Stimulated activated CD4-positive, alpha-beta T cell treated with anti-CD3 and anti-CD28 coated beads, Interleukin-4, amount 100 ng/mL, for 24 hours (primary cell): ENCODE results near the gene IKZF1.
A peak's percentile ranks its signal among the peaks of the same experiment; 100 is the strongest.

Experiments used
- DNase-seq: peaks from one replicate; pipeline ENCODE4 v3.0.0-alpha.2; 2020

Gene IKZF1

GRCh38 chr7:50309721-50310120 lies 5.2 kb downstream of the IKZF1 start:
- no peak for DNase-seq

DNA sequence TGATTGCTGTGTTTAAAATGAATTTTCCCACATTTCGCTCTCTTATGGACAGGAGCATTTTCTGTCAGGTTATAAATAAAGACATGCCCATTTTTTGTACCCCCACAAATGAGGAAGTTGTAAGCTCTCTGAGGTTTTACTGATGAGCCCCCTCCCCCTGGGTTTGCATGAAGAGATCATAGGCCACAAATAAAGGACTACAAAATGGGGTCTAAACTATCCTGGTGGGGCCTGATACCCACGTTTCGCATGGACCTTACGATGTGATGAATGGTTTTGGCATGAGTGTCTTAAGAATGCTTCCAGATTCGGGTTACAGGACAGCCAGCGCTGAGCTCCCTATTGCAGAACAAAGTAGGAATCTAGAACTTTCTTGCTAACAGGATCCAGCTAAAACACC lies 5.8 kb downstream of the IKZF1 start:
- no peak for DNase-seq

DNA sequence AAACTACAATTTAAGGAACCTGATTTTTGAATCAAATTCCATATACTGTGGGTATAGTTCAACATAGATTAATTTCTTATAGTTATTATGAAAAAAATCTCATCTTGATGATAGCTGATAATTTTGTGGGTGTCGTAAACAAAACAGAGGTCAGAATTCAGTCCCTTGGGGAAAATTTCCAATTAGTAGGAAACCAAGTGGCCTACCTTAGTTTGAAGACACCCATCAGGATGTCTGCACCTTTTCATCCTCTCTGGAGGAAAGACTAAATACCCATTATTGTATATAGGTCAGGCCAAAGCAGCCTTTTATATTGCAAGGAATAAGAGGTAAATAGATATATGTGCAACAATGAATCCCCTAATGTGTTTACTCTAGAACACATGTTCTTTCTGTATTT lies 6.4 kb downstream of the IKZF1 start:
- DNase-seq, result no peak

DNA sequence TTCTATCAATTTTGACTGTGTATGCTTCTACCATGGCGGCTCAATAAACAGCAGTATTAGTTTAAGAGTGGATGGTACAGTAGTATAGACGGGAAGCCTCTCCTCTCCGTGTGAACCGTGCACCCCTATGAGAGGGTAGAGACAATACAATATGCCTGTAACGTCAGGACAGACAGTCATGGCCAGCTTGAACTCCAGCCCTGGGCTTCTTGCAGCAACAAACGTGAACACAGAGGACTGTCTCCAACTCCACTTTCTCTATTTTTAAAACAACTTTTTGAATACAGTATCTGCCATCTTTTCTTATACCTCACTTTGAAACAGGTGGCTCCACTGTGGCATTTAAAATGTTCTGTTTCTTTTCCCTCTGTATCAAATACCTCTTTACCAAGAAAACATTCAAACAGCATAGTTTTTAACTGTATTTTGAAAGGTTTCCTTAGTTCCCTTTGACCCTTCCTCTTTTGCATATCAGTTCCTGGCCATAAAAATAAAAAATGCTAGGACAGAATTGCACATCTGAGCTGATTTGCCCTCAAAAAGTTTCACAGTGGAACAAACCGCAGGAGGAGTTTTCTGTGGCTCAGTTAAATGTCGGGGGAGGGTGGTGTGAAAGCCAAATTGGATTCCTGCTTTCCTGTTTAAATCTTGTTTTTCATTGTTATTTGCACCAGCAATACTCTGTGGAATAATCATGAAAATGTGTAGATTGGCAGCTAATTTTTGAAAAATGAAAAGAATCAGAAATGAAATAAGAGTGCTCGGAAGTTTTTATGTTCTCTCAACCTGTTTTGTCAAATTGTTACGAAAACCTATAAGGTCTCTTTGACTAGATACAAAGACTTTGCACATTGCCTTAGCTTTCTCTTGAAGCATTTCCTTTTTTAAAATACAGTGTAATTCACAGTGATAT lies 8.0 kb downstream of the IKZF1 start:
- DNase-seq, result no peak

GRCh38 chr7:50314836-50315592 lies 10.5 kb downstream of the IKZF1 start:
- no peak for DNase-seq

DNA sequence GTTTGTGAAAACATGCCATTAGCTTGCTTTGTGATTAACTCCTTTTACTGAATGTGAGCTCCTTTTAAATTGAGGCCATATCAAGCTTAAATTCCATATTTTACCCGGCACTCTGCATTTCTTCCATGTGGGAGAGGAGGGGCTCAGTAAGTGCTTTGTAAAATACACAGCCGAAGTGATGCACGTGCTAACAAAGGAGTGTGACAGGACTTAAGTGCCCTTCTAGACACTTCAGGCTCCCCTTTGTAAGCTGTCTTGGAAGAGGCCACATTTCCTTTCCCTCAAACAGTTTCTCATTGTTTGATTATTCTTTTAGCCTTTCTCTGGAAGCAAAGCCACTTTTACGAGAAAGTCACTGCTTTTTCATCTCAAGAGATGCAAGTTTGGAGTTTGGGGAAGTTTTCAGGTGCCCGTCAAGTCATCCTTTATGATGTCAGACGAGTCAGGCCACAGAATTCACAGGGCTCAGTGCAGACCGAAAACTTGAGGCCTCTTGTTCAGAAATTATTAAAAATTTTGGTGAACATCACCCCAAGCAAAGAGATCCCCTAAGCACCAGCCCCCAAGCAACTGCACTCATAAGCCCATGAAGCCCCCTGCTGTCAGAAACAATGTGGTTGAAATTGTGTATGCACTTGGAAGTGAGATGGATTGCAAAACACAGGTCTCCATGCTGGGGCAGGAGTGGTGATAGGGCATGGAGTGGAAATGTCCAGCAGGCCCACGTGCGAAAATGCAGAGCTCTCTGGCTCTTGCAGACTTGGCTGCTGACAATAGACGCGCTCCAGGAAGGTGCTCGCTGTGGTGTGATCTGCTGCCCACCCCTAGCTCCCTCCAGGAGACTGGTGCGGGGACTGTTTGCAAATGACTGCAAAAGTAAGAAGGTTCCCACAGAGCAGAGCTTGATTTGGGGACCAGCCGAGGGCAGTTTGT lies 11.5 kb downstream of the IKZF1 start:
- DNase-seq, result no peak

- peak; percentile 59 for DNase-seq
These were observed 12.7 kb downstream of the IKZF1 start for GRCh38 chr7:50317221-50317678.

DNA sequence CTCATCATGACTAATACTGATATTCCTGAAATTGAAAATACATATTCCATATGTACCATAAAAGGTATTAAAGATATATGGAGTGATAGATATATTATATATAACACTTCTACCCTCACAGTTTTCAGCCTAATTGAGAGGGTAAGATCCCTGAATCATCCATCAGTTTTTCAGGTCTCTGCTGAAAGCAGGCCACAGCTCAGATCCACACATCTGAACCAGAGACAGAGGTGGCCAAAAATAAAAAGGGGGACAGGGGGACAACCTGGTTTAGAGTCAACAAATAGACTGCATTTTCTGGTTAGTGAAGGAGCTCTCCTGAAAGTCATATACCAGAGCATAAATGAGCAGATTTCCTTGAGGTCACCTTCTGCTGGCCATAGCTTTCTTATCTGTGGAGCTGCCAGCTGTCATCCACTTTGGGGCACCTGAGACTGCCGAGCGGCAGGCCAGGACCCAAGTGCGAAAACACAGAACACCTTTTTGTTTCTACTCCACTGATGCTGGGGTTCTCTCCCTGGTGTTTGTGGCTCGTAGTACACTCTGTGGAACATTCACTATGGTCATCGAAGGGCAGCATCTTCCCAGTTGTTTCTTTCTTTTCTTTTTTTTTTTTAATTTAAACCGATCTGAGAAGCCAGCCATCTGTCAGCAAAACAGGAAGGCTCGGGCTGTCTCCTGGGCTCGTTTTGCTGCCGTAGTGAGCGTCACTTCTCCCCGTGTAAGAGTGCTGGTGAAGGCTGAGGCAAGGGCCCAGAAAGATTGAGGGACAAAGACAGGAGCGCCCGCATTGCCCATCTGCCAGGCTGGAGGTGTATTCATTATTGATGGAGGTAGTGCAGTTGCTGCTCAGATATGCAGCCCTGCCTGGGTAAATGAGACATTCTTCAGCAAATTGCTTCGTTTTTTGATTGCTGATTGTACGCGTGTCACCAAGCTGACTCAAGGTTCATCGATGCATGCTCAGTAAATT lies 13.5 kb downstream of the IKZF1 start:
- no peak for DNase-seq

DNA sequence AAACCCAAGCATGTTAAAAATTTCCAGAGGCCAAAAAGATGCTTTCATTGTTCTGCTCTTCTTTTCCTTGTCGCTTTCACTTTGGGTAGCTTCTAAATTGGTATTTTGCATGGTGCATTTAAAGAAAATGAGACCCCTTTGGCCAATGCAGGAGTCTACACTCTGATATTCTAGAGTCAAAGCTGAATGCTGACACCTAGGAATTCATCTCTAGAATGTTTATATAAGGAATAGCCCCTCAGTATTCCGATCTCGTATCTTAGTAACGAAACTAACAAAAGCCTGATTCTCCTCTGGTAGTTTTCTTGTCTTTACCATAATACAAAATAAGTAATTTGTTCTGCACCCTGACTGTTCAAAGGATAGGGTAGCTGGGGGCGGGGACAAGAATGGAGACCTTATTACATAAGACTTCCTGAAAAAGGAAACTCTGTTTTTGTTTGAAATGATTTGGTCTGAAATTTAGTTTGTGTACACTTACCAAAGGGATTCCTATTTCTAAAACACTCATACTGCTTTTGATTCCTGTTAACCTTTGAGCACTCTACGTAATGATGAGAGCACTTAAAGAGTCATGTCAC lies 17.1 kb downstream of the IKZF1 start:
- DNase-seq, result no peak

- DNase-seq, result no peak
These were observed 19.6 kb downstream of the IKZF1 start for GRCh38 chr7:50324113-50324512.

GRCh38 chr7:50327443-50327842 lies 22.9 kb downstream of the IKZF1 start:
- no peak for DNase-seq

GRCh38 chr7:50329775-50330174 lies 25.3 kb downstream of the IKZF1 start:
- no peak for DNase-seq

DNA sequence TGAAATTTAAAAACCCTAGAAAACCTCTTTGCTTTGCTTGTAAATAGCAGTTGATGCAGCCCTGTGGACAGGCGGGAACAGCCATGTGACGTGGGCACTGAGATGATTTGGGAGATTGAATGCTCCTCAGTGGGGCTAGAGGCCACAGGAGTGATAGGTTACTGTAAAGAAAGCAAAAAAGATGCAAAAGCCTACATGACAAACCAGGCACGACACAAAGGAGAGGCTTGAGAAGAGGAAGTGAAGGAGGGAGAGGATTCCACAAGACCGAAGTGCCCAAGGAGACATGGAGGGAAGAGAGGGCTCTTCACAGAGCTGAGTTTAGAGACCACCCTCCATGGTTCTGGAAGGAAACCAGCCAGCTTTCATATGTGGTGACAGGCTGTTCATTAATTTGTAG lies 25.7 kb downstream of the IKZF1 start:
- no peak for DNase-seq

DNA sequence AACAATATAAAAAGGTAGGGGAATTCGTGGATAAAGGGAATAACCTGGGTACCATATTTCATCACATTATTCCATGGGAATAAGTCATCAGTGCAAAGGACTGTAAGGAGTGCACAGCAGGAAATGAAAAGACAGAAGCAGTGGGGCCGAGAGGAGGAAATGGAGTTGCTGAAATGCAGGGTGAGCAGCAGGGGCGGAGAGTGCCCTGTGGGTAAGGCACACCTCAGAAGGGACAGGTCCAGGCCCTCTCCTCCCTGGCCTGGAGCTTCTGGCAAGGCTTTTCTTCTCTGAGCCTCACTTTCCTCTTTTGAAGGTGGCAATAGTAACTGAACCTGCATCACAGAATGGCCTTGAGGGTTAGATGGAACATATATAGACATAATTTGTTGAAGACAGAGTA lies 26.2 kb downstream of the IKZF1 start:
- DNase-seq, result no peak

DNA sequence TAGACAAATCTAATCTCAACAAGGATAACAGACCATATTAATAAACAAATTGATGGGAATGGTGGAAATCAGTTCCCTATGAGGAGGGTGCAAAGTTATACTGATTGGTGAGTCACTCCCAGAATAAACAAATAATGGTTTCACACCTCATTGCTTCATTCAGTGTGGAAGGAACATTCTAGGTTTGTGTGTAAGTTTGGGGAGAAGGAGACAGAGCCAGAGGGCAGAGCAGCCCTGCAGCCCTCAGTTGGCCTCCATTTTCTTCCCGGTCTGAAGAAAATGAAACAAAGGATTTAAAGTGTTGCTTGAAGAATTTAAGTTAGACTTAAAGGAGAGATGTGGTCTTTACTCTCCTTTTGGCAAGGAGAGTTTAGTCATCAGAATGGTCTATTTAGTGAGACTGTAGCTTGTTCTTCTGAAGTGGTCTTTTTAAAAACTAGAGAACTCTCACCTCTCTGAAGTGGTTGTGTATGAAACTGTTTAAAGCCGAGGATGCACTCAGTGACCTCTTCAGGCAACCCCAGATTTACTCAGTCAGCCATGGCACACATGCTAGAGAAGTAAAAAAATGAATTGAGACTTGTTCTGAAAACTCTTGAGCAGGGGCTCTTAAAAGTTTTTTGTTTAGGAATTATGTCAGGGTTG lies 27.2 kb downstream of the IKZF1 start:
- DNase-seq, result peak; percentile 58

- DNase-seq, result no peak
These were observed 28.0 kb downstream of the IKZF1 start for GRCh38 chr7:50332241-50333165.

GRCh38 chr7:50333221-50333651 lies 28.7 kb downstream of the IKZF1 start:
- peak; percentile 29 for DNase-seq

- DNase-seq, result no peak
These were observed 30.0 kb downstream of the IKZF1 start for GRCh38 chr7:50334341-50334994.

GRCh38 chr7:50335230-50335794 lies 30.8 kb downstream of the IKZF1 start:
- DNase-seq, result no peak
